Measurements from ENCODE around the gene CEP290. TPM values are rescaled to one million over a fixed set of nuclear protein-coding genes. Genes with fewer than 3 reads are reported as not detected.

CEP290 gene
- total and polyA plus RNA-seq, 9 donors: 6.8 to 42.7 (median 19.1) TPM

DNA sequence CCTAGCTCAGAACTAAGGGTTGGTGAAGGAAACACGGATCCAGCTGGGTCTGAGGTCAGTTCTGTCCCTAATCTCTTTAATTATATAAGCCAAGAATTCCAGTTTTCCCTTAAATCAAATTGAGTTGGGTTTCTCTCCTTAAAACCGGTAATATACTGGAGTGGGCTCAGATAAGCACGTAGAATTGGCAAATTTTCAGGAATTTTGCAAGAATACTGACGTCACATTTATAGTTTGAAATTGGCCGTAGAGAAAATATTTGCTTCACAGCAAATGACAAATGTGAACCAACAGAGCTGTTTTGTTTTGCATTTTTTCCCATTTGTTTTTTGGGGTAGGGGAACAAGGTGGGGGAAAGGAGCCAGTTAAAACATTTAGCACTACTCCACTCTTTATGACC lies 130.1 kb downstream of the CEP290 start:
- H3K27me3 ChIP-seq: no peaks in the 10 kb centered on the region
- intact Hi-C loops (cut with DNase I): no loop called here

DNA sequence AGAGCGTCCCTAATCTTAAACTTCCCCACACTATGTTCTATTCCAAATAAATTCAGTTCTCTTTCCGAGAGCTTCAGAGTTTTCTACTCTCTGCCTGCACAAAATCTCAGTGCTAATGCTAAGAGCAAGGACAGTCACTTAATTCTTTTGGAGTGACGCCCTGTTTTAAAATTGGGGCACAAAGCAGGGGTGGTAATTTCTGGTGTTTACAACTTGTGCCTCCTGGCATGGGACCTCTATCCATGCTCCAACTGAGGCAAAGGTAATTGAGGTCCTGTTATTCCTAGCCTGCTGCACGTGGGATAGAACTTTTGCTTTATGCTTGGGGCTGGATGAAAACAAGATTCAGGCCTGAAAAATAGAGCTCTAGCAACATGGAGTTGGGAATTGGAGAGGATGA lies 135.5 kb downstream of the CEP290 start:
- Histone ChIP-seq H3K36me3 (no peaks in the 10 kb centered on the region), H3K27ac (no peak overlapping the region), H3K4me3 (no peak overlapping the region), H3K27me3 (no peaks in the 10 kb centered on the region), H3K4me1 (ENCODE audit: insufficient read depth) (no peaks in the 10 kb centered on the region), H3K9me3 (no peaks in the 10 kb centered on the region)
- intact Hi-C loops (cut with DNase I): no loop called here
- DNase-seq: no peak
- TF ChIP-seq POLR2A (IDR thresholded peaks at IDR 0.05): no peak
- TF ChIP-seq, protein P1, sequence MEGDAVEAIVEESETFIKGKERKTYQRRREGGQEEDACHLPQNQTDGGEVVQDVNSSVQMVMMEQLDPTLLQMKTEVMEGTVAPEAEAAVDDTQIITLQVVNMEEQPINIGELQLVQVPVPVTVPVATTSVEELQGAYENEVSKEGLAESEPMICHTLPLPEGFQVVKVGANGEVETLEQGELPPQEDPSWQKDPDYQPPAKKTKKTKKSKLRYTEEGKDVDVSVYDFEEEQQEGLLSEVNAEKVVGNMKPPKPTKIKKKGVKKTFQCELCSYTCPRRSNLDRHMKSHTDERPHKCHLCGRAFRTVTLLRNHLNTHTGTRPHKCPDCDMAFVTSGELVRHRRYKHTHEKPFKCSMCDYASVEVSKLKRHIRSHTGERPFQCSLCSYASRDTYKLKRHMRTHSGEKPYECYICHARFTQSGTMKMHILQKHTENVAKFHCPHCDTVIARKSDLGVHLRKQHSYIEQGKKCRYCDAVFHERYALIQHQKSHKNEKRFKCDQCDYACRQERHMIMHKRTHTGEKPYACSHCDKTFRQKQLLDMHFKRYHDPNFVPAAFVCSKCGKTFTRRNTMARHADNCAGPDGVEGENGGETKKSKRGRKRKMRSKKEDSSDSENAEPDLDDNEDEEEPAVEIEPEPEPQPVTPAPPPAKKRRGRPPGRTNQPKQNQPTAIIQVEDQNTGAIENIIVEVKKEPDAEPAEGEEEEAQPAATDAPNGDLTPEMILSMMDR (IDR thresholded peaks at IDR 0.05): no peak
- no peak for TF ChIP-seq EP300 (IDR thresholded peaks at IDR 0.05)
- 85 to 87% (median 85%) methylated on average over 4 of the region's 4 CpGs for WGBS, 3 donors

More for the DNA sequence above, 130.1 kb downstream of the CEP290 start:
- no peaks in the 10 kb centered on the region for H3K36me3 ChIP-seq
- no peak for DNase-seq
- H3K27ac ChIP-seq: no peak overlapping the region
- H3K4me3 ChIP-seq: no peak overlapping the region
- 16 to 31% (median 19%) methylated on average over 5 of the region's 5 CpGs for WGBS, 3 donors
- TF ChIP-seq, protein P1 (IDR thresholded peaks at IDR 0.05): no peak
- TF ChIP-seq POLR2A (IDR thresholded peaks at IDR 0.05) (no peak), EP300 (IDR thresholded peaks at IDR 0.05) (no peak)
- H3K4me1 ChIP-seq (ENCODE audit: insufficient read depth): no peaks in the 10 kb centered on the region
- H3K9me3 ChIP-seq: no peaks in the 10 kb centered on the region

DNA sequence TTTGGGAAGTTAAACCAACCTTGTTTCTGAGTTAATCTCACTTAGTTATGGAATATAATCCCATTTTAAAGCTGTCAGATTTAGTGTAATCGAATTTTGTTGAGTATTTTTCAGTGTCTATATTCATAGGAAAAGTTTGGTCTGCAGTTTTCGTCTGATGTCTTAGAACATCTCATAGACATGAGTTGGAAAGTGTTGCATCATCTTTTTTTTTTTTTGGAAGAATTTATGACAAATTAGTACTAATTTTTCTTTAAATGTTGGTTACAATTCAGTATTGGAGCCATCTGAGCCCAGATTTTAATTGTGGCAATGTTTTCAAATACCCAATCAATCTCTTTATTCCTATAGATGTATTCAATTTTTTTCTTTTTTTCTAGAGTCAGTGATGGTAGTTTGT lies 140.6 kb downstream of the CEP290 start:
- Histone ChIP-seq H3K4me3 (no peak overlapping the region), H3K27ac (no peak overlapping the region), H3K27me3 (no peaks in the 10 kb centered on the region), H3K4me1 (ENCODE audit: insufficient read depth) (no peaks in the 10 kb centered on the region), H3K9me3 (no peaks in the 10 kb centered on the region), H3K36me3 (no peaks in the 10 kb centered on the region)
- WGBS, 3 donors: 84 to 89% (median 86%) methylated on average over 2 of the region's 2 CpGs
- DNase-seq: no peak
- TF ChIP-seq, protein P1 (IDR thresholded peaks at IDR 0.05): no peak
- TF ChIP-seq POLR2A (IDR thresholded peaks at IDR 0.05) (no peak), EP300 (IDR thresholded peaks at IDR 0.05) (no peak)
- intact Hi-C loops (cut with DNase I): no loop called here

Small RNAs within 50 kb of the gene (small RNA-seq; reads per million reads assigned to genes)
- gene RNA5SP364: not detected

Other genes with a start within 250 kb of the CEP290 start
- gene C12orf50, start 112.7 kb downstream of the CEP290 start, total RNA-seq: under 1 TPM in 4 of 7 donors, not detected in 3; 0.13 to 0.28 (median 0.24) TPM
- gene C12orf50, start 112.7 kb downstream of the CEP290 start, polyA plus RNA-seq: under 1 TPM in 1 of 2 donors, not detected in 1; 0.07 TPM
- gene TMTC3, start 219 bp upstream of the CEP290 start, total RNA-seq: 10 to 100 TPM; 16.2 to 21.9 (median 20.3) TPM
- gene TMTC3, start 219 bp upstream of the CEP290 start, polyA plus RNA-seq: 1 to 10 TPM; 3.9 to 7.0 TPM